ENCODE results near the gene PRKAR1B. TPM values are rescaled to one million over a fixed set of nuclear protein-coding genes. Genes with fewer than 3 reads are reported as not detected.
A peak's percentile ranks its signal among the peaks of the same experiment; 100 is the strongest.

The PRKAR1B gene
- total and polyA plus RNA-seq, 9 donors, result 14.3 to 49.0 (median 34.0) TPM

DNA sequence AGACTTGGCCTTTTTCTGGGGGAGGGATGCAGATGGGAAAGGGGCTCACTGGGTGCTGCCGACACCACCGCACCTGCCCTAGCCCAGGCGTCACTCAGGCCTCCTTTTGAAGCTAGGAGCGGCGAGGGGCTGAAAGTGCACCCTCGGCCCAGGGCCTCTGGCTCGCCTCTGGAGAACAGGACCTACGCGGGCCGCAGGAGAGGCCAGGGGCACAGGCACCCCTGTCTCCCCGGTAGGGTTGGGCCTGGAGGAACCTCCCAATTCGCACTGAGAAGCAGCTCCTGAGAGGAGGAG lies 46.5 kb upstream of the PRKAR1B start:
- Histone ChIP-seq H3K36me3 (no peaks in the 10 kb centered on the region), H3K4me3 (no peak overlapping the region), H3K9me3 (no peaks in the 10 kb centered on the region), H3K4me1 (ENCODE audit: insufficient read depth) (peaks cover 24% of the 10 kb centered on the region), H3K27me3 (no peaks in the 10 kb centered on the region), H3K27ac (no peak overlapping the region)
- 91 to 97% (median 94%) methylated on average over 12 of the region's 12 CpGs for WGBS, 3 donors
- TF ChIP-seq POLR2A (IDR thresholded peaks at IDR 0.05) (no peak), EP300 (IDR thresholded peaks at IDR 0.05) (no peak)
- TF ChIP-seq, protein P1, sequence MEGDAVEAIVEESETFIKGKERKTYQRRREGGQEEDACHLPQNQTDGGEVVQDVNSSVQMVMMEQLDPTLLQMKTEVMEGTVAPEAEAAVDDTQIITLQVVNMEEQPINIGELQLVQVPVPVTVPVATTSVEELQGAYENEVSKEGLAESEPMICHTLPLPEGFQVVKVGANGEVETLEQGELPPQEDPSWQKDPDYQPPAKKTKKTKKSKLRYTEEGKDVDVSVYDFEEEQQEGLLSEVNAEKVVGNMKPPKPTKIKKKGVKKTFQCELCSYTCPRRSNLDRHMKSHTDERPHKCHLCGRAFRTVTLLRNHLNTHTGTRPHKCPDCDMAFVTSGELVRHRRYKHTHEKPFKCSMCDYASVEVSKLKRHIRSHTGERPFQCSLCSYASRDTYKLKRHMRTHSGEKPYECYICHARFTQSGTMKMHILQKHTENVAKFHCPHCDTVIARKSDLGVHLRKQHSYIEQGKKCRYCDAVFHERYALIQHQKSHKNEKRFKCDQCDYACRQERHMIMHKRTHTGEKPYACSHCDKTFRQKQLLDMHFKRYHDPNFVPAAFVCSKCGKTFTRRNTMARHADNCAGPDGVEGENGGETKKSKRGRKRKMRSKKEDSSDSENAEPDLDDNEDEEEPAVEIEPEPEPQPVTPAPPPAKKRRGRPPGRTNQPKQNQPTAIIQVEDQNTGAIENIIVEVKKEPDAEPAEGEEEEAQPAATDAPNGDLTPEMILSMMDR (IDR thresholded peaks at IDR 0.05), result no peak
- DNase-seq, result no peak
- intact Hi-C loops (cut with DNase I), result loop anchor here in 2 of 4 donors (5.0 to 10.0 kb wide), 2 partner anchors 256 to 259 kb away; partner anchors contain the start of gene PDGFA (in 2 of the 2)

DNA sequence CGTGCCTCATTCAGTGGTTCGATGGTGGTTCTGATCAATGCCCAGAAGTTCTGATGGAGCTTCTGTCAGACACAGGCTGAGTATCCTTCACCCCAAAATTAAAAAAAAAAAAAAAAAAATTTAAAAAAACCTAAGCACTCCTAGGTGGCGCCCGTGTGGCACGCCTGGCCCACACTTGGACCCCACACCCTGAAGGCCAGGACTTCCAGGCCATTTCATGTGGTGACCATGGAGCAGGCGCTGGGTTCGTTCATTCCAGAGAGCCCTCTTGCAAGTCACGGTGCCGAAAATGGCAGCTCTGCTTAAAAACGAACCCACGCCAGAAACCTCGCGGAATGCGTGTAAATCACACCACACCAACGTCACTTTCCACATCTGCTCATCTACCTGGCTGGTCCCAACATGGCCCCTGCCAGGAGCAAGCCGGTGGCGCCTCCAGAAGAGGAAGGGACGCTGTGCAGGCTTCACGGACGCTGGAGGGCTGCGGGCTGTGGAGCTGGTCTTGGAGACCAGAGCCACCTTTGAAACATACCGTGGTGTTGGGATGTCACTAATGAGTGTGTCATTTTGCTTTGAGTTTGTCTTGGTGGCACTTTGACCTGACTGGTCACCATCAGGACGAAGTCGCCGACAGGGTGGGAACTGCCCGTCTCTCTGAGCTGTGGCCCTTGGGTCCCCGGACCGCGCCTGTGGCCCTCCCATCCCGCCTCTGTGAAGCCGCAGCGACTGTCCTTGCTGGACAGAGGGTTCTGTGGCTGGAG lies 46.0 kb upstream of the PRKAR1B start:
- no peak for TF ChIP-seq EP300 (IDR thresholded peaks at IDR 0.05)
- no peak for TF ChIP-seq POLR2A (IDR thresholded peaks at IDR 0.05)
- TF ChIP-seq, protein P1 (IDR thresholded peaks at IDR 0.05), result no peak
- WGBS, 3 donors, result 92 to 95% (median 94%) methylated on average over 32 of the region's 32 CpGs
- intact Hi-C loops (cut with DNase I), result loop anchor here in 2 of 4 donors (5.0 to 10.0 kb wide), 2 partner anchors 256 to 258 kb away; partner anchors contain the start of gene PDGFA (in 2 of the 2)
- no peaks in the 10 kb centered on the region for H3K27me3 ChIP-seq
- H3K36me3 ChIP-seq, result no peaks in the 10 kb centered on the region
- peak in 1 of 5 donors; percentile 49 for DNase-seq
- no peaks in the 10 kb centered on the region for H3K9me3 ChIP-seq
- peaks cover 24% of the 10 kb centered on the region for H3K4me1 ChIP-seq (ENCODE audit: insufficient read depth)
- no peak overlapping the region for H3K4me3 ChIP-seq
- peak overlapping the region in 1 of 2 donors; percentile 87 for H3K27ac ChIP-seq

DNA sequence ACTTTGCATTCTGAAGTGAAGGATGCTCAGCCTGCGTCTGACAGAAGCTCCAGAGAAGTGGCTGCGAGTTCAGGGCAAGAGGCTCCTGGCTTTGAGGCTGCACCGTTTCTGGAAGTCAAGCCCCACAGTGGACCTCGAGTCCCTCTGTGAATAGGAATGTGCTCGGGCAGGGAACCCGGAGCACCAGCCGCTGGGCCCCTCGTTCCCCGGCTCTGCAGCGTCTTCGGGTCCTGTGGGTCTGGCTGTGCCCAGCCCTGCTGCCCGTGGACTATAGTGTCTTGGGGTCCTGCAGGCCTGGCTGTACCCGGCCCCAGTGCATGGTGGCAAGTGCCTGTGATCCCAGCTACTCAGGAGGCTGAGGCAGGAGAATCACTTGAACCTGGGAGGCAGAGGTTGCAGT lies 45.3 kb upstream of the PRKAR1B start:
- peak overlapping the region in 1 of 2 donors; percentile 87 for H3K27ac ChIP-seq
- no peak overlapping the region for H3K4me3 ChIP-seq
- DNase-seq, result no peak
- peaks cover 24% of the 10 kb centered on the region for H3K4me1 ChIP-seq (ENCODE audit: insufficient read depth)
- TF ChIP-seq, protein P1 (IDR thresholded peaks at IDR 0.05), result no peak
- TF ChIP-seq POLR2A (IDR thresholded peaks at IDR 0.05) (no peak), EP300 (IDR thresholded peaks at IDR 0.05) (no peak)
- no peaks in the 10 kb centered on the region for H3K9me3 ChIP-seq
- intact Hi-C loops (cut with DNase I), result loop anchor here in 2 of 4 donors (5.0 to 10.0 kb wide), 2 partner anchors 255 to 258 kb away; partner anchors contain the start of gene PDGFA (in 2 of the 2)
- no peaks in the 10 kb centered on the region for H3K36me3 ChIP-seq
- no peaks in the 10 kb centered on the region for H3K27me3 ChIP-seq
- WGBS, 3 donors, result 86 to 91% (median 89%) methylated on average over 12 to 13 of the region's 13 CpGs

DNA sequence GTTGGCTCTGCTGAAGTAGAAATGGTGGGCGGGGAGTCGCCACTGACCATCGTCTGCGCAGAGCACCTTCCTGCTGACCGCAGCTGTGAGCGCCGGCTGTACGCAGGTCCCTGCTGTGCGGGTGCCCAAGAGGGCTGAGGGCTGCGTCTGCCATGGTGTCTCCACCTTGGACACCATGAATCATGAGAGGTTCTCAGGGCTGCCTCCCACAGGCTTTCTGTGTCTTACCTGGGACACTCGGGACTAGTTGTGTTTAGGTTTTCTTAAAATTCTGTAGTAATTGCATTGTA lies 44.9 kb upstream of the PRKAR1B start:
- no peaks in the 10 kb centered on the region for H3K9me3 ChIP-seq
- no peak overlapping the region for H3K4me3 ChIP-seq
- whole genome bisulfite sequencing, 3 donors, result 53 to 69% (median 54%) methylated on average over 11 of the region's 11 CpGs
- peak overlapping the region in 1 of 2 donors; percentile 87 for H3K27ac ChIP-seq
- no peaks in the 10 kb centered on the region for H3K36me3 ChIP-seq
- intact Hi-C loops (cut with DNase I), result loop anchor here in 2 of 4 donors (5.0 to 10.0 kb wide), 2 partner anchors 255 to 257 kb away; partner anchors contain the start of gene PDGFA (in 2 of the 2)
- H3K4me1 ChIP-seq (ENCODE audit: insufficient read depth), result peaks cover 24% of the 10 kb centered on the region
- TF ChIP-seq EP300 (IDR thresholded peaks at IDR 0.05) (no peak), POLR2A (IDR thresholded peaks at IDR 0.05) (no peak)
- TF ChIP-seq, protein P1 (IDR thresholded peaks at IDR 0.05), result no peak
- no peaks in the 10 kb centered on the region for H3K27me3 ChIP-seq
- DNase-seq, result peak in 2 of 5 donors; percentile 53 to 60
